ENCODE results near the gene TSC22D4. TPM values are rescaled to one million over a fixed set of nuclear protein-coding genes. Genes with fewer than 3 reads are reported as not detected.
A peak's percentile ranks its signal among the peaks of the same experiment; 100 is the strongest.

Gene TSC22D4
- total RNA-seq, 1 donor from 2014 or later = 32.2 TPM

GRCh38 chr7:100435401-100436304, 43.4 kb downstream of the TSC22D4 start:
- Mint-ChIP-seq H3K4me3 (ENCODE audit: low read depth) (peak overlapping the region; percentile 90), H3K27ac (peak overlapping the region; percentile 91), H3K36me3 (ENCODE audit: insufficient read depth) (peaks cover 10% of the 10 kb centered on the region), H3K4me1 (ENCODE audit: low read depth) (peaks cover 30% of the 10 kb centered on the region), H3K27me3 (no peaks in the 10 kb centered on the region), H3K9me3 (ENCODE audit: low read depth) (no peaks in the 10 kb centered on the region)
- TF ChIP-seq, protein P1, sequence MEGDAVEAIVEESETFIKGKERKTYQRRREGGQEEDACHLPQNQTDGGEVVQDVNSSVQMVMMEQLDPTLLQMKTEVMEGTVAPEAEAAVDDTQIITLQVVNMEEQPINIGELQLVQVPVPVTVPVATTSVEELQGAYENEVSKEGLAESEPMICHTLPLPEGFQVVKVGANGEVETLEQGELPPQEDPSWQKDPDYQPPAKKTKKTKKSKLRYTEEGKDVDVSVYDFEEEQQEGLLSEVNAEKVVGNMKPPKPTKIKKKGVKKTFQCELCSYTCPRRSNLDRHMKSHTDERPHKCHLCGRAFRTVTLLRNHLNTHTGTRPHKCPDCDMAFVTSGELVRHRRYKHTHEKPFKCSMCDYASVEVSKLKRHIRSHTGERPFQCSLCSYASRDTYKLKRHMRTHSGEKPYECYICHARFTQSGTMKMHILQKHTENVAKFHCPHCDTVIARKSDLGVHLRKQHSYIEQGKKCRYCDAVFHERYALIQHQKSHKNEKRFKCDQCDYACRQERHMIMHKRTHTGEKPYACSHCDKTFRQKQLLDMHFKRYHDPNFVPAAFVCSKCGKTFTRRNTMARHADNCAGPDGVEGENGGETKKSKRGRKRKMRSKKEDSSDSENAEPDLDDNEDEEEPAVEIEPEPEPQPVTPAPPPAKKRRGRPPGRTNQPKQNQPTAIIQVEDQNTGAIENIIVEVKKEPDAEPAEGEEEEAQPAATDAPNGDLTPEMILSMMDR (IDR thresholded peaks at IDR 0.05; ENCODE audit: unreplicated experiment) = no peak
- DNase-seq (ENCODE audit: low spot score, unreplicated experiment) = peak; percentile 26

- no peak for DNase-seq (ENCODE audit: low spot score, unreplicated experiment)
- Mint-ChIP-seq H3K27ac (peak overlapping the region; percentile 91), H3K9me3 (ENCODE audit: low read depth) (no peaks in the 10 kb centered on the region), H3K4me3 (ENCODE audit: low read depth) (peak overlapping the region; percentile 80), H3K36me3 (ENCODE audit: insufficient read depth) (peaks cover 10% of the 10 kb centered on the region), H3K27me3 (no peaks in the 10 kb centered on the region), H3K4me1 (ENCODE audit: low read depth) (peaks cover 31% of the 10 kb centered on the region)
- TF ChIP-seq, protein P1 (IDR thresholded peaks at IDR 0.05; ENCODE audit: unreplicated experiment) = no peak
These were observed 44.5 kb downstream of the TSC22D4 start for GRCh38 chr7:100434297-100435144.

GRCh38 chr7:100433592-100434296, 45.3 kb downstream of the TSC22D4 start:
- Mint-ChIP-seq H3K36me3 (ENCODE audit: insufficient read depth) (peaks cover 10% of the 10 kb centered on the region), H3K4me3 (ENCODE audit: low read depth) (peak overlapping the region; percentile 80), H3K4me1 (ENCODE audit: low read depth) (peaks cover 31% of the 10 kb centered on the region), H3K27ac (no peak overlapping the region), H3K9me3 (ENCODE audit: low read depth) (no peaks in the 10 kb centered on the region), H3K27me3 (no peaks in the 10 kb centered on the region)
- TF ChIP-seq, protein P1 (IDR thresholded peaks at IDR 0.05; ENCODE audit: unreplicated experiment) = no peak
- no peak for DNase-seq (ENCODE audit: low spot score, unreplicated experiment)

DNA sequence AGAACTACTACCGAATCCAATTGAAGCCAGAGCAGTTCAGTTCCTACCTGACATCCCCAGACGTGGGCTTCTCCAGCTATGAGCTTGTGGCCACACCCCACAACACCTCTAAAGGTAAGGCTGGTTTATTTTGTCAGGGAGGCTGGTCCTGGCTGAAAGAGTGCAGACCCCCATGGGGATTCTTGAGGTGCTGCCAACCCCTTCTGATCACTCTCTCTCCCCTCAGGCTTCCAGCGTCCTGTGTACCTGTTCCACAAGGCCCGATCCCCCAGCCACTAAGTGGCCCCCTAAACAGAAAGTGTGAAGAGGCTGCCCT, 45.8 kb downstream of the TSC22D4 start:
- Mint-ChIP-seq H3K36me3 (ENCODE audit: insufficient read depth) (peaks cover 10% of the 10 kb centered on the region), H3K4me3 (ENCODE audit: low read depth) (no peak overlapping the region), H3K4me1 (ENCODE audit: low read depth) (peaks cover 30% of the 10 kb centered on the region), H3K27ac (peak overlapping the region; percentile 59), H3K9me3 (ENCODE audit: low read depth) (no peaks in the 10 kb centered on the region), H3K27me3 (no peaks in the 10 kb centered on the region)
- no peak for DNase-seq (ENCODE audit: low spot score, unreplicated experiment)
- TF ChIP-seq, protein P1 (IDR thresholded peaks at IDR 0.05; ENCODE audit: unreplicated experiment) = no peak

Data from progenitor cell of endocrine pancreas (in vitro differentiated cells).